ENCODE measurements around the gene TGFA.

TGFA gene

GRCh38 chr2:70440621-70441020 lies 113.0 kb downstream of the TGFA start:
- TF ChIP-seq RAD21 (IDR thresholded peaks at IDR 0.05; ENCODE audit: low read depth) (no peak), FOXM1 (IDR thresholded peaks at IDR 0.05; ENCODE audit: borderline replicate concordance, low read depth) (no peak), CEBPB (IDR thresholded peaks at IDR 0.05) (no peak), REST (IDR thresholded peaks at IDR 0.05; ENCODE audit: low read depth) (no peak), USF1 (IDR thresholded peaks at IDR 0.05) (no peak), EP300 (IDR thresholded peaks at IDR 0.05; ENCODE audit: borderline replicate concordance) (no peak), TEAD4 (IDR thresholded peaks at IDR 0.05) (no peak), YY1 (IDR thresholded peaks at IDR 0.05; ENCODE audit: low read depth) (no peak), CREB1 (IDR thresholded peaks at IDR 0.05; ENCODE audit: low read depth) (no peak), TCF12 (IDR thresholded peaks at IDR 0.05; ENCODE audit: low read depth) (no peak)

- TF ChIP-seq REST (IDR thresholded peaks at IDR 0.05; ENCODE audit: low read depth) (no peak), TAF1 (IDR thresholded peaks at IDR 0.05; ENCODE audit: low read depth) (no peak), NFIC (IDR thresholded peaks at IDR 0.05) (no peak), USF1 (IDR thresholded peaks at IDR 0.05) (no peak), EP300 (IDR thresholded peaks at IDR 0.05; ENCODE audit: borderline replicate concordance) (no peak), YY1 (IDR thresholded peaks at IDR 0.05; ENCODE audit: low read depth) (no peak), EGR1 (IDR thresholded peaks at IDR 0.05) (no peak), ZBTB7A (IDR thresholded peaks at IDR 0.05; ENCODE audit: low read depth) (no peak), TEAD4 (IDR thresholded peaks at IDR 0.05) (no peak), MAX (IDR thresholded peaks at IDR 0.05) (no peak), CREB1 (IDR thresholded peaks at IDR 0.05; ENCODE audit: low read depth) (no peak), FOXM1 (IDR thresholded peaks at IDR 0.05; ENCODE audit: borderline replicate concordance, low read depth) (no peak), TCF12 (IDR thresholded peaks at IDR 0.05; ENCODE audit: low read depth) (no peak)
These were observed 118.5 kb downstream of the TGFA start for GRCh38 chr2:70435138-70435537.

- no peak for TF ChIP-seq YY1 (IDR thresholded peaks at IDR 0.05; ENCODE audit: low read depth)
- TF ChIP-seq REST (IDR thresholded peaks at IDR 0.05; ENCODE audit: low read depth): no peak
- TF ChIP-seq ZBTB7A (IDR thresholded peaks at IDR 0.05; ENCODE audit: low read depth): no peak
- no peak for TF ChIP-seq MAX (IDR thresholded peaks at IDR 0.05)
- TF ChIP-seq CREB1 (IDR thresholded peaks at IDR 0.05; ENCODE audit: low read depth): no peak
- TF ChIP-seq RAD21 (IDR thresholded peaks at IDR 0.05; ENCODE audit: low read depth): no peak
- no peak for TF ChIP-seq USF1 (IDR thresholded peaks at IDR 0.05)
These were observed 120.3 kb downstream of the TGFA start for GRCh38 chr2:70433315-70433714.

GRCh38 chr2:70431716-70432347 lies 121.8 kb downstream of the TGFA start:
- TF ChIP-seq YY1 (IDR thresholded peaks at IDR 0.05; ENCODE audit: low read depth) (no peak), NFIC (IDR thresholded peaks at IDR 0.05) (no peak), EGR1 (IDR thresholded peaks at IDR 0.05) (no peak), MAX (IDR thresholded peaks at IDR 0.05) (no peak)
